NT2/D1 (cell line): Measurements from ENCODE around the gene BAD.

Experiments
- SUZ12 ChIP-seq: IDR thresholded peaks from 2 replicates; pipeline ENCODE4 v1.6.1; 2011; ENCODE audit not compliant: insufficient read length, insufficient read depth; ENCODE audit errors: extremely low read depth
- YY1 ChIP-seq: IDR thresholded peaks from 2 replicates; pipeline ENCODE4 v1.6.1; 2011; ENCODE audit not compliant: insufficient read length, insufficient read depth
- ZNF274 ChIP-seq: IDR thresholded peaks from 2 replicates; pipeline ENCODE4 v1.6.1; 2011; ENCODE audit warnings: mild to moderate bottlenecking, low read depth, low read length

DNA sequence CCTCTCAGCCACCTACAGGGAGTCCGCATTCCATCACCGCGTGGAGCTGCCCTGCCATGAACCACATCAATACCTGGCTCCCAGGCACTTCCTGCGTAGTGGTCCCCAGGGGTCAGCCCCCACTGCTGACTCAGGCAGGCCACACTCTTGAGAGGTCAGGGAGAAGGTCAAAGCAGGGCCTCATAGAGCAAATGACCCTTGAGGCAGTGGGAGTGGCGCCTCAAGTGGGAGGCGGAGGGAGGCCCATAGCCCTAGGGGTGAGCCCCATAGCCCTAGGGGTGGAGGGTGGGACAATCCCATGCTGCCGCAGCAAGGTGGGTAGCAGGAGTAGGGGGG, 38.4 kb upstream of the BAD start:
- TF ChIP-seq YY1, result no peak
- no peak for TF ChIP-seq SUZ12
- TF ChIP-seq ZNF274, result no peak
